HepG2 (cell line): ENCODE results near the gene DYRK1B. TPM values are rescaled to one million over a fixed set of nuclear protein-coding genes. Genes with fewer than 3 reads are reported as not detected.
A peak's percentile ranks its signal among the peaks of the same experiment; 100 is the strongest.

ENCODE experiments used
- ATRX ChIP-seq: sonication (generic); formaldehyde crosslinking; IDR thresholded peaks from 2 replicates; pipeline ENCODE4 v1.4.0; 2020; ENCODE audit warnings: missing genetic modification reagents, borderline replicate concordance
- CEBPB ChIP-seq: IDR thresholded peaks from 2 replicates; pipeline ENCODE4 v1.6.1; 2011; ENCODE audit warnings: low read depth, low read length, improper control_type of control experiment, borderline replicate concordance
- FOSL1 ChIP-seq: sonication (generic); formaldehyde crosslinking; IDR thresholded peaks from 2 replicates; pipeline ENCODE4 v1.9.0; 2021; ENCODE audit warnings: missing genetic modification reagents, borderline replicate concordance
- GABPB1 ChIP-seq: IDR thresholded peaks from 2 replicates; pipeline ENCODE4 v1.6.1; 2016; ENCODE audit warnings: mild to moderate bottlenecking, missing genetic modification reagents, moderate library complexity, missing compliant biosample characterization
- KDM6A ChIP-seq: IDR thresholded peaks from 2 replicates; pipeline ENCODE4 v1.6.1; 2016; ENCODE audit warnings: low read depth
- KLF16 ChIP-seq, 2 experiments: sonication (generic) in 1 of 2; formaldehyde crosslinking in 1 of 2; IDR thresholded peaks; 2 replicates each; pipeline versions ENCODE4 v1.6.1 to v1.8.0; 2016 to 2023; ENCODE audit warnings: missing genetic modification reagents in 2 of 2, missing compliant biosample characterization in 1 of 2
- KMT2B ChIP-seq: IDR thresholded peaks from 2 replicates; pipeline ENCODE4 v1.6.1; 2016; ENCODE audit warnings: missing genetic modification reagents, missing compliant biosample characterization
- LRRFIP1 ChIP-seq: sonication (generic); formaldehyde crosslinking; conservative IDR thresholded peaks from 2 replicates; pipeline ENCODE4 v1.4.0; 2020; ENCODE audit warnings: missing genetic modification reagents
- MAFF ChIP-seq: IDR thresholded peaks from 2 replicates; pipeline ENCODE4 v1.6.1; 2011; ENCODE audit warnings: low read depth, low read length, improper control_type of control experiment
- PRMT3 ChIP-seq: sonication (generic); formaldehyde crosslinking; IDR thresholded peaks from 2 replicates; pipeline ENCODE4 v1.8.1; 2022; ENCODE audit warnings: low read depth, mild to moderate bottlenecking, moderate library complexity, missing genetic modification reagents, borderline replicate concordance
- RARG ChIP-seq: sonication (generic); formaldehyde crosslinking; IDR thresholded peaks from 2 replicates; pipeline ENCODE4 v1.4.0; 2020; ENCODE audit warnings: low read depth, mild to moderate bottlenecking, missing genetic modification reagents
- THAP11 ChIP-seq: IDR thresholded peaks from 2 replicates; pipeline ENCODE4 v1.6.1; 2016; ENCODE audit warnings: missing biosample characterization, missing genetic modification reagents
- ZNF138 ChIP-seq: sonication (generic); formaldehyde crosslinking; IDR thresholded peaks from 2 replicates; pipeline ENCODE4 v1.5.0; 2020; ENCODE audit warnings: mild to moderate bottlenecking, low read depth, missing genetic modification reagents
- ZNF280B ChIP-seq: sonication (generic); formaldehyde crosslinking; IDR thresholded peaks from 2 replicates; pipeline ENCODE4 v1.5.0; 2020; ENCODE audit warnings: missing genetic modification reagents, mild to moderate bottlenecking, borderline replicate concordance
- ZNF747 ChIP-seq: sonication (generic); formaldehyde crosslinking; IDR thresholded peaks from 2 replicates; pipeline ENCODE4 v1.8.1; 2023; ENCODE audit warnings: missing genetic modification reagents, mild to moderate bottlenecking, borderline replicate concordance
- polyA plus RNA-seq, 8 experiments: library from polyadenylated mRNA; depleted of rRNA in 3 of 8; stranded (reverse) in 7 of 8; unstranded in 1 of 8; fragments of >200 nt; fragmentation: Illumina TruSeq in 4 of 8; extraction: Trizol in 4 of 8; gene quantifications; 2 replicates each; pipeline versions ENCODE4 v1.2.1 to v1.2.3, GENCODE V29; 2011 to 2016; ENCODE audit warnings: low read depth in 4 of 8, missing spikeins in 1 of 8, mixed read lengths in 1 of 8; ENCODE audit not compliant: insufficient read depth in 1 of 8
- total RNA-seq, 5 experiments: library from RNA; depleted of rRNA; stranded (reverse); fragments of >200 nt; fragmentation: Illumina TruSeq; extraction: Trizol; gene quantifications; 2 replicates each; pipeline ENCODE4 v1.2.3, GENCODE V29; 2016; ENCODE audit warnings: low read depth in 1 of 5
- TF ChIP-seq, protein P1 (sequence below): sonication (generic); formaldehyde crosslinking; conservative IDR thresholded peaks from 2 replicates; pipeline ENCODE4 v1.4.0; 2020; ENCODE audit warnings: missing genetic modification reagents
- TF ChIP-seq, protein P2 (sequence below): sonication (generic); formaldehyde crosslinking; IDR thresholded peaks from 2 replicates; pipeline ENCODE4 v1.8.1; 2022; ENCODE audit warnings: low read depth, mild to moderate bottlenecking, missing genetic modification reagents
- TF ChIP-seq, protein P3 (sequence below): sonication (generic); formaldehyde crosslinking; IDR thresholded peaks from 2 replicates; pipeline ENCODE4 v1.8.0; 2022; ENCODE audit warnings: mild to moderate bottlenecking, missing genetic modification reagents, moderate library complexity

DYRK1B gene
- total and polyA plus RNA-seq, 2 of the 13 experiments (the other 11 are each of a cell fraction or from before 2014, with no cell fraction given): 0.82 to 1.3 TPM

- TF ChIP-seq KMT2B (CRISPR knock-in tag) (peak; percentile 74), ZNF747 (CRISPR knock-in tag) (no peak; the same call in 1 of the 2 replicates), KDM6A (CRISPR knock-in tag) (no peak), MAFF (no peak), GABPB1 (CRISPR knock-in tag) (peak; percentile 85), KLF16 (CRISPR knock-in tag; IDR thresholded peaks at IDR 0.05) (peak in 1 of 2 experiments; percentile 55; a peak in 1 of 4 replicates), ZNF138 (CRISPR knock-in tag) (no peak), THAP11 (peak; percentile 67), PRMT3 (CRISPR knock-in tag) (no peak), ZNF280B (peak; percentile 60; the same call in 1 of the 2 replicates), LRRFIP1 (CRISPR knock-in tag) (no peak), RARG (CRISPR knock-in tag) (no peak), FOSL1 (CRISPR knock-in tag) (no peak), CEBPB (no peak), ATRX (CRISPR knock-in tag) (no peak)
- TF ChIP-seq, protein P1, sequence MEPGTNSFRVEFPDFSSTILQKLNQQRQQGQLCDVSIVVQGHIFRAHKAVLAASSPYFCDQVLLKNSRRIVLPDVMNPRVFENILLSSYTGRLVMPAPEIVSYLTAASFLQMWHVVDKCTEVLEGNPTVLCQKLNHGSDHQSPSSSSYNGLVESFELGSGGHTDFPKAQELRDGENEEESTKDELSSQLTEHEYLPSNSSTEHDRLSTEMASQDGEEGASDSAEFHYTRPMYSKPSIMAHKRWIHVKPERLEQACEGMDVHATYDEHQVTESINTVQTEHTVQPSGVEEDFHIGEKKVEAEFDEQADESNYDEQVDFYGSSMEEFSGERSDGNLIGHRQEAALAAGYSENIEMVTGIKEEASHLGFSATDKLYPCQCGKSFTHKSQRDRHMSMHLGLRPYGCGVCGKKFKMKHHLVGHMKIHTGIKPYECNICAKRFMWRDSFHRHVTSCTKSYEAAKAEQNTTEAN (CRISPR knock-in tag): peak; percentile 70; the same call in 1 of the 2 replicates
- TF ChIP-seq, protein P2, sequence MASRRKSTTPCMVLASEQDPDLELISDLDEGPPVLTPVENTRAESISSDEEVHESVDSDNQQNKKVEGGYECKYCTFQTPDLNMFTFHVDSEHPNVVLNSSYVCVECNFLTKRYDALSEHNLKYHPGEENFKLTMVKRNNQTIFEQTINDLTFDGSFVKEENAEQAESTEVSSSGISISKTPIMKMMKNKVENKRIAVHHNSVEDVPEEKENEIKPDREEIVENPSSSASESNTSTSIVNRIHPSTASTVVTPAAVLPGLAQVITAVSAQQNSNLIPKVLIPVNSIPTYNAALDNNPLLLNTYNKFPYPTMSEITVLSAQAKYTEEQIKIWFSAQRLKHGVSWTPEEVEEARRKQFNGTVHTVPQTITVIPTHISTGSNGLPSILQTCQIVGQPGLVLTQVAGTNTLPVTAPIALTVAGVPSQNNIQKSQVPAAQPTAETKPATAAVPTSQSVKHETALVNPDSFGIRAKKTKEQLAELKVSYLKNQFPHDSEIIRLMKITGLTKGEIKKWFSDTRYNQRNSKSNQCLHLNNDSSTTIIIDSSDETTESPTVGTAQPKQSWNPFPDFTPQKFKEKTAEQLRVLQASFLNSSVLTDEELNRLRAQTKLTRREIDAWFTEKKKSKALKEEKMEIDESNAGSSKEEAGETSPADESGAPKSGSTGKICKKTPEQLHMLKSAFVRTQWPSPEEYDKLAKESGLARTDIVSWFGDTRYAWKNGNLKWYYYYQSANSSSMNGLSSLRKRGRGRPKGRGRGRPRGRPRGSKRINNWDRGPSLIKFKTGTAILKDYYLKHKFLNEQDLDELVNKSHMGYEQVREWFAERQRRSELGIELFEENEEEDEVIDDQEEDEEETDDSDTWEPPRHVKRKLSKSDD (CRISPR knock-in tag): no peak; the same call in 1 of the 2 replicates
- TF ChIP-seq, protein P3, sequence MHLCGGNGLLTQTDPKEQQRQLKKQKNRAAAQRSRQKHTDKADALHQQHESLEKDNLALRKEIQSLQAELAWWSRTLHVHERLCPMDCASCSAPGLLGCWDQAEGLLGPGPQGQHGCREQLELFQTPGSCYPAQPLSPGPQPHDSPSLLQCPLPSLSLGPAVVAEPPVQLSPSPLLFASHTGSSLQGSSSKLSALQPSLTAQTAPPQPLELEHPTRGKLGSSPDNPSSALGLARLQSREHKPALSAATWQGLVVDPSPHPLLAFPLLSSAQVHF (CRISPR knock-in tag): no peak
These were observed 12.1 kb upstream of the DYRK1B start, which contains the start of gene FBL (continued) for GRCh38 chr19:39845933-39846677.
